Stimulated activated CD8-positive, alpha-beta memory T cell treated with anti-CD3 and anti-CD28 coated beads, Interleukin-12 subunit alpha, Interleukin-12 subunit beta, amount 100 ng/mL, for 4 hours (primary cell): Measurements from ENCODE around the gene IFI27L1.

ENCODE experiments used
- DNase-seq: peaks from one replicate; pipeline ENCODE4 v3.0.0-alpha.2; 2020; ENCODE audit warnings: low read depth

IFI27L1 gene

DNA sequence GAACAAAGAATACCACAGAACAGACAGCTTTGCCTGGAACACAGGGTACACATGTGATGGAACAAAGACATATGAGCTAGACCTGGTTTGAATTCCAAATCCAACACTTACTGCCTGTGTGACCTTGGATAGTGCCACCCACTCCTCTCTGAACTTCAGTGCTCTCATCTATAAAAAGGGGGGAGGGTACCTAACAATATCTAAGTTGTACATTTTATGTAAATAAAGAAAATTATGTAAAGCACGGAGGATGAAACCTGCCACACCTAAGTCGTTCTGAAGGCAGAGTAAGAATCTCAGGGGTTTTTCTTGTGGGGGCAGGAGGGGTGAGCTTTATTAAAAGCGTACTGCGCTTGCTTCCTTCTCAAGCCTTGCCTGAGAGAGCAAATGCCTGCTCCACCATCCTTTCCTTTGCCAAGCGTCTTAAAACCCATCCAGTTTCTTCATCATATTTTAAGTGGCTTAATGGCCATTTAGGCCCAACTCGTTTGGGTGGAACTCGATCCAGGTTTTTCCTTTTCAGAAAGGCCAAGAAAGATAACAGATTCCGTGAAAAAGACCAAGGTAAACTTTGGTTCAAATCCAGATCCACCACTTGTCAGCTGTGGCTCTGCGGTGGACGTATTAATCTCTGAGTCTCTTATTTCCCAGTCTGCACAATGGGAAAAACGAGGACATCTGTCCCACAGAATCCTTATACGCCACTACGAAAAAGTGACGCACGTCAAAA lies 1.1 kb upstream of the IFI27L1 start:
- no peak for DNase-seq

DNA sequence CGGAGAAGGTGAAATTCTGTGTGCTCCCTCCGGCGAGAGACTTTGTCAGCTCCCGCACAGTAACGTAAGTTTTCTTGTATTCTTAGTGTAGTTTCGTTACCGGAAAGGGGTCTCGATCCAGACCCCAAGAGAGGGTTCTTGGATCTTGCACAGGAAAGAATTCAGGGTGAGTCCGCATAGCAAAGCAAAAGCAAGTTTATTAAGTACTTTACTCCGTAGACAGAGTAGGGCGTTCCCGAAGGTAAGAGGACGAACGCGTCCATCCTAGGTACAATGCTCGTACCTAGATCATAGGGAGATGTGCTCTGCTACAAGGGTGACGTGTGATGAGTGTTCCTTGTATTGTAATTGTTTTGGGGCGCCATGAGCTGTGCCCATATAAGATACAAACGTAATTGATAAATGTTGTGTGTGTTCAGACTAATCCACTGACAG lies 293 bp downstream of the IFI27L1 start:
- no peak for DNase-seq

DNA sequence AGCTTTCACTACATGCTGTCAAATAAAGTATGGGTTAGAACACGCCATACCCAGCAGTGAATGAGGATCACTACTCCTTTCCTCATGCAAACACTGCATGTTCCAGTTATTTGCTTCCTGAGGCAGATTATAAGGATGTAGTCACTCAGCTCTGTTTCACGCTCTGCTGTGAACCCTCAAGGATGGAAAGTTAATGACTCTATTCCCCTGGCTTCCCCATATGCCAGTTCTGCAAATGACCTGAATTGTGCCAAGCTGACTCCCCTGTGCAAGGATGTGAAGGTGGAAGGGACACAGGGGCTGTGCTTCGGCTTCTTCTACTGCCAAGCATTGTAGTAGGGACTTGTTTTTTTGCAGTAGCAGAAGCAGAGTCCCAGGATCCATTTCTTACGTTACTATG lies 6.8 kb downstream of the IFI27L1 start:
- DNase-seq, result no peak

DNA sequence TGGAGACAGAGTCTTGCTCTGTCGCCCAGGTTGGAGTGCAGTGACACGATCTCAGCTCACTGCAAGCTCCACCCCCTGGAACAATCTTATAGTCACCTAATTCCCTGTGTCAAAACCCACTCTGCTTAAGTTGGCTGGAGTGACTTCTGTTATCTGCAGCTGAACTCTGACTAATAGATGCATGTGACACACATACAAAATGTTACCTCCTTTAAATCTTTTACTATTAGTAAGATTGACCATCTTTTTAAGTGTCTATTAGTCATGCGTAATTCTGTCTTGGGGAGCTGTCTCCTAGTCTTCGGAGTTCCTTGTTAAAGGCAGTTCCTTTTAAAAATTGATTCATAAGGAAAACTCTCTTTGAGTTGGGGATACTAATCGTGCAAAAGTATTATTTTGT lies 7.4 kb downstream of the IFI27L1 start:
- no peak for DNase-seq

DNA sequence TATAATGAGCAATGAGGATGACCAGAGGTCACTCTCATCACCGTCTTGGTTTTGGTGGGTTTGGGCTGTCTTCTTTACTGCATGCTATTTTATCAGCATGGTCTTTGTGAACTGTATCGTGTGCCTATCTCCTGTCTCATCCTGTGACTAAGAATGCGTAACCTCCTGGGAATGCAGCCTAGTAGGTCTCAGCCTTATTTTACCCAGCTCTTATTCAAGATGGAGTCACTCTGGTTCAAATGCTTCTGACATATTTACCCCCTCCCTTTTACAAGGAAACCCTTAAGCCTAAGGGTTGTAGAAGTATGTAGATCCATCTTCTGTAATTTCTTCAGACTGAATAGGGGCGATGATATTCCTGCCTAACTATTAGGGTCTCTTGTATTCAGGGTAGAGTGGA lies 8.4 kb downstream of the IFI27L1 start:
- DNase-seq, result no peak

DNA sequence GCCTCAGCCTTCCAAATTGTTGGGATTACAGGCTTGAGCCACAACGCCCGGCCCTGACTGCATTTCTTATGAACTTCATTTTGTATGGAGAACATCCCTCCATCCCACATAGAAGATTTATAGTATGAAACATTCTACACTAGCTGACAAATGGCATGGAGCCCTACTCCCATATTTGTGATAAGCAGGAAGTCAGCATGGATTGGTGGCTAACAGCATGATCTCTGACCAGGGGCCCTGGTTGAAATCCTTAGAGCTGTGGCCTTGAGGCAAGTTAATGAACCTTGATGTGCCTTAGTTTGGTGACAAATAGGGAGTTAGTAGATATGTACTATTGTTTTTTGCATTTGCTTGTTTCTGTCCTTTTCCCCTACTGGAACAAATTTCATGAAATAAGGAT lies 12.3 kb downstream of the IFI27L1 start:
- no peak for DNase-seq

DNA sequence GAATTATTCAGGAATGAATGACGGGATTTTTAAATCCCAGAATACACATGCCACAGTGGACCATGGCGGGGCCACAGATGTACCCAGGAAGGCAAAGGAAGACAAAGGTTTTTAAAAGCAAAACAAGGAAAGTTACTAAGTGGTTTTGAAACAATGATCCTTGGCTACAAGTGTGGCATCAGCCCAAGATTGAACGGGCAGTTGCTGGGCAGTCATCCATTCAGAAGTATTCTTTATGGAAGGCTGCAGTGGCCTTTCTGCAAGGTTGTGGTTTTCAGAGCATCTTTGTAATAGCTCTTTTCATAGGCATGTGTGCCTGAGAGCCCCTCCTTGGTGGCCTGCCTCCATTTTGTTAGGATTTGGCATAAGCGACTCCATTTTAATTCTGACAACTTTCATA lies 16.0 kb downstream of the IFI27L1 start:
- DNase-seq, result no peak

DNA sequence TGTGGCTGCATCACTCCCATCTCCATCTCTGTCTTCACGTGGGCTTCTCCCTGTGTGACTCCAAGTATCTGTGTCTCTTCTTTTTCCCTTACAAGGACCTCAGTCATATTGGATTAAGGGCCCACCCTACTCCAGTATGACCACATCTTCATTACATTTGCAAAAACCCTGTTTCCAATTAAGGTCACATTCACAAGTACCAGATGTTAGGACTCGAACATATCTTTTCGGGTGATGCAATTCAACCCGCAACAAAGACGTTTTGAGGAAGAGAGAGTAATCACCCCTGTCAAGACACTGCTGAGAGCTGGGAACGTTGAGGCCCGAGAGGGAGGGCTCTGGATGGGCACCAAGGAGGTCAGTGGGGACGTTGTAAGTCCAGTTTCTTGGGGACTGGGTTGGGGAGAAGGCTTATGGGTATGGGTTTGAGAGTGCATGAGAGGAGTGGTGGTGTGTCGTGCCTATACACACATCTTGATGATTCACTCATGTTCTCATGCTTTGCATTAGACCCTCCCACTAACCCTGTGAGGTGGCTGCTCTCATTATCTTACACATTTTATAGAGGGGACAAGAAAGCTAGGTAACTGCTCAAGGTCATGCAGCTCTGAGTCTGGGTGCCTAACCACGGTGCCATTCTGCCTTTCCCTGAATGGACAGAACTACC lies 17.3 kb downstream of the IFI27L1 start:
- DNase-seq, result no peak

DNA sequence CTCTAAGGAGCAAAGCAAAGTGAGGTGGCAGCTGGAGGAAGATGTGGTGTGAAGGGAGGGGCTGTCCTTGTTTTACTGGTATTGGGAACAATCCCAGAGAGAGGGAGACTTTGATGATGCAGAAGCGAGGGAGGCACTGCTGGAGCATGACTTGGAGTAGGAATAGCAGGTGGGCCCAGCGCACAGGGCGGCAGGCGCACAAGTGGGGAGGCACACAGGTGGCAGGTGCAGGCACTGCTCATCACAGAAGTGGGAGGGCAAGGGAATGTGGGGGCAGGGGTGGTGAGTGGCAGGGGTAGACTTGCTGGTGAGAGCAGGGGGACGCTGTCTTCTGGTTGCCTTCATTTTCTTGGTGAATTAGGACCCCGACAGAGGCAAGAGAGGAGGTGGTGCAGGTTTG lies 17.9 kb downstream of the IFI27L1 start:
- DNase-seq, result no peak

DNA sequence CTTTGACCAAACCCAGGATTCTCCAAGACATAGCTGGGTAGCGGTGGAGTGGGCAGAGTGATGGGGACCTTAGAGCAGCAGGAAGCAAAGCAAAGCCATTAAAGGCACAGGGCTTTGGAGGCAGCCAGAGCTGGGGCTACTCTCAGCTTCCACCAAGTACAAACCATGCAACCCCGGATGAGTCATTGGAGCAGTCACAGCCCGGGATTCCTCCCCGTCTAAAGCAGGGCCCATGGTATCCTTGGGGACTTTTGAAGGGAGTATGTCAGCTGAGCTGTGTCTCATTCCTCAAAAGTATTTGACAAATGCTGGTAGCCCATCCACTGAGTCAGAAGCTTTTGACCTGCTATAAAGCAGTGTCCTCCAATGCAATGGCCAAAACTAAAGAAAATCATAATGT lies 19.7 kb downstream of the IFI27L1 start:
- DNase-seq, result no peak

DNA sequence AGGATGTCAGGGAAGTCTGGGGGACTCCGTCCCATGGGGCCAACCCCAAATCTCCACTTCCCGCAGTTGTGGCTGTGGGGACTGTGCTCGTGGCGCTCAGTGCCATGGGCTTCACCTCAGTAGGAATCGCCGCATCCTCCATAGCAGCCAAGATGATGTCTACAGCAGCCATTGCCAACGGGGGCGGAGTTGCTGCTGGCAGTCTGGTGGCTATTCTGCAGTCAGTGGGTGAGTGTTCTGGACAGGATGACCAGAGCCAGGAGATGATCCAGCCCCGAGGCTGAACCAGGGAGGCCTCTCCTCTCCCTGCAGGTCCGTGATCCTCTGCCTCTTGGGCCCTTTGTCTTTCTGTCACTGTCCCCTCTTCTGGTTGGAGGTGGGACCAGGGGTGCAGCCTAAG lies 20.6 kb downstream of the IFI27L1 start:
- DNase-seq, result no peak

DNA sequence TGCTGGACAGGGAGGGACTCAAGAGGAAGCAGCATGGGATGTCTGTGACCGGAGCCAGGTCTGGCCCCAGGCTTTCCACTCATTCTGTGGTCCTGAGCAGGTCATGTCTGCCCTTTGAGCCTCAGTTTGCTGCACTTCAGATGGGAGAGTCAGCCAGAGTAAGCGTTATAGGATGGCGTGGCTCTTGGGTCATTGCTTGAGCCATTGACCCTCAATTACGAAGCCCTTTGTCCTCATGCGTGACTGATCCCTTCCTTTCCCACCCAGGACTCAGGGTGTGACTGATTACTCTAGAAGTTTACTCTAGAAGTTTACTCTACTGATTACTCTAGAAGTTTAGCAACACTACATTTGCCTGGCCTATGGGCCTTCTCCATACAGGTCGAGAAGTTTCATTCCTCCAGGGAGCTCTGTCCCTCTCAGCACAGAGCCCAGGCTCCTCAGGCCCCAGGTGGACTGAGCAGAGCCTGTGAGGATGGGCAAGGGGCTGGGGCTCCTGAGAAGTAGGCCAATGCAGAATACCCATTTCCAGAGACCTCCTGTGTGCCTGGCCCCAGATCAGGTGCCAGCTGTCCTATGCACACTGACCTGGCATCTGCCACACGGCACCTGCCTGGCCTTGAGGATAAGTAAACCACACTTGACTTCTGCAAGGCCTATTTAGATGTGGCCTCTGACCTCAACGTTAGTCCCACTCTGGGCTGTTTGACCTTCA lies 21.8 kb downstream of the IFI27L1 start:
- DNase-seq, result no peak

DNA sequence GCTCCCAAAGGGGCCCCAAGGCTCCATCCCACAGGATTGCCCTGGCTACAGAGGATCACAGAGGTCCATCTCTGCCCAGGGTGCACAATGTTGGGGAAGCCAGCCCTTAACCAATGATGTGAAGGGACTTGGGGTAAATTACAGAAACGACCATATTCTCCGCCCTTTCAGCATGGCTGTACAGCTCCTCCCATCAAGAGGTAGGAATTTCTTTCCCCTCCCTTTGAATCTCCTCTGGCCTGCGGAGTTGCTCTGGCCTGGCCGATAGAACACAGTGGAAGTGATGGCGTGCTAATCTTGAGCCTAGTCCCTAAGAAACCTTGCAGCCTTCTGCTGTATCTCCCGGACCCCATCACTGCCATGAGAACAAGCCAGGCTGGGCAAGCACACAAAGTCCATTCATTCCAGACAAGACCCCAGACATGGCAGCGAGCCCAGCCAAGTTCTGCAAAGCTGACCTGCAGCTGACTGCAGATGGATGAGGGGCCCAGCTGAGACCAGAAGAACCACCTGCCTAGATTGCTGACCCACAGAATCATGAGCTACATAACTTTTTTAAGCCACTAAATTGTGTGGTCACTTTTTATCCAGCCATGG lies 22.5 kb downstream of the IFI27L1 start:
- no peak for DNase-seq

DNA sequence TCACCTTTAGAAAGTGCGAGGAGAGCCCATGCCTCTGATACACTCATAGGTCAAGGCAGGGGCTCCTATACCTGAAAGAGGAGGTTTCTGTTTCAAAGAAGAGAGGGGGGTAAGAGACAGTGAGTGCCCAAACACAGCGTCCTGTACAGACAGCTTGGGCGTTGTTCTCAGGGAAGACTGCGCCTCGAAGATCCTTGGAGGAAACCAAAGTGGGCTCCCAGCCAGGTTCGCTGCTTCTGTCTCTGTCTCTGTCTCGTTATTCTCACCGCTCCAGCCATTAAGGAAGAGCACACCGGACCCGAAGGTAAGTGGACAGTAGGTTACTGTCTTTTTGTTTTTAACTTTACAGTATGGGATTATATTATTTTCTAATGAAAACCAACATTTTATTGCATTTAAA lies 23.6 kb downstream of the IFI27L1 start:
- no peak for DNase-seq

DNA sequence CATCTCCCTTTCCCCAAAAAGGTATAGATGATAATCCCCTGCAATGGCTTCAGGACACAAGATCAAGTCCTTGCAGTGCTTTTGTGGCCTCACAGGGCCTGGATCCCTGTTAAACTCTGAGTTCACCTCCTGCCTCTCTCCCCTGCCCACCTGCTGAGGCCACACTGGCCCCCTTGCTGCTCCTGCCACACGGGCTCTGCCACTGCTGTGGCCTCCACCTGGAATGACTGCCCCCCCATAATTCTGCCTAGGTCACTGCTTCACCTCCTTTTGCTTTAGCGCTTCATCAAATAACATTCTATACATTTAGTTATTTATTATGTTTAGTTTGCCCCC lies 28.8 kb downstream of the IFI27L1 start:
- no peak for DNase-seq

DNA sequence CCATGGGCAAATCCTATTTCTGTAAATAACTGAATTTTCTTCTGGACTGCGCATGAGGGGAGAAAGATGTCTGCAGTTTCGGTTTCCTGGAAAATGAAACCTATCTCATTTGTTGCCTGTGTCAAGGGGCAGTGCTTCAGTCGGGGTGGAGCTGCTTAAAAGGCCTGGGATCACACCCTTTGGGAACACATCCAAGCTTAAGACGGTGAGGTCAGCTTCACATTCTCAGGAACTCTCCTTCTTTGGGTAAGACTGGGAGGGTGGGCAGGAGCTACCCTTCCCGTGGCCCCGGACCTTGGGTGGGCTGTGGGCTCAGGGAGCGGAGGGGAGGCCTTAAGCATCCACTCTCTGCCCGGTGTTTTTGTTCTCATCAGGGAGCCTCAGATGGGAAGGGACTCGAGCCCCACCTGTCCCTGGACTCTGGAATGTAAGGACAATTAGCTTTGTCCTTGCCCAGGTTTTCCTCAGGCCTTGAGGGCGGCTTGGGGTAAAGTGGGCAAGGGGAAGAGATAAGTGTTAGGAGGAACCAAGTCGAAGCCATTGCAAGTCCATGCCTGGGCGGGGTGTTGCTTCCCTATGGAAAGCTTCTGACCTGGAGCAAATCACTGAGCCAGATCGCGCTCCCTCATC lies 29.6 kb downstream of the IFI27L1 start, which contains the start of gene IFI27:
Gene IFI27 (plus strand): TSS at position 185 of the 630 bp plus-strand sequence.
- no peak for DNase-seq

DNA sequence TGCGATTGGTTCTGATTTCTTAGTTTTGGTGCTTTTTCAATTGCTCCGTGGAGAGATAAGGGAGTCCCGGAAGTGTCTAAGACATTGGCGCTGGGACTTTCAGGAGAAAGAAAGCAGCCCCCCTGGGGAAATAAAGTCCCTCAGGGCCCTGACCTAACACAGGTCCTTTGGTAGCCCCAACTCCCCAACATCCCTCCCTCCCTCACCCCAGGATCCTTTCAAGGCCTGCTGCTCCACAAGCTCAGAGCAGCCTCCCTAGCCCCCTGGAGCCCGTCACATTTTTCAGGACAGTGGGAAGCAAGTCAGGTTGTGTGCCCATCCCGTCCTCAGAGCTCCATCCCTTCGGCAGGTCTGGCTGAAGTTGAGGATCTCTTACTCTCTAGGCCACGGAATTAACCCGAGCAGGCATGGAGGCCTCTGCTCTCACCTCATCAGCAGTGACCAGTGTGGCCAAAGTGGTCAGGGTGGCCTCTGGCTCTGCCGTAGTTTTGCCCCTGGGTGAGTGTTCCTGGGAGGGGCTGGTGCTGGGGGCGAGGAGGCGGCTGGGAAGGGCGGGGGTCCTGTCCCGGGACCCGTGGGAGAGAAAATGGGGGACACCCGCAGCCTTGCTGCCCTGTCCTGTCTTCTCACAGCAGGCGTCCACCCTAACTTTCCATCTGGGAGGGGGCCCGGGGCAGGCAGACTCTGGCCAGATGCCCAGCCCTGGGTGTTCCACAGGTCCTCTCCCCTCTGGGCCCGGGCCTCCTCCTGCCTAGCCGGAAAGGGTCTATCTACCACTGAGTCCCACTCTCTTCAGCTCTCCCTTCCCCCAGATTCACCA lies 30.4 kb downstream of the IFI27L1 start:
- no peak for DNase-seq

DNA sequence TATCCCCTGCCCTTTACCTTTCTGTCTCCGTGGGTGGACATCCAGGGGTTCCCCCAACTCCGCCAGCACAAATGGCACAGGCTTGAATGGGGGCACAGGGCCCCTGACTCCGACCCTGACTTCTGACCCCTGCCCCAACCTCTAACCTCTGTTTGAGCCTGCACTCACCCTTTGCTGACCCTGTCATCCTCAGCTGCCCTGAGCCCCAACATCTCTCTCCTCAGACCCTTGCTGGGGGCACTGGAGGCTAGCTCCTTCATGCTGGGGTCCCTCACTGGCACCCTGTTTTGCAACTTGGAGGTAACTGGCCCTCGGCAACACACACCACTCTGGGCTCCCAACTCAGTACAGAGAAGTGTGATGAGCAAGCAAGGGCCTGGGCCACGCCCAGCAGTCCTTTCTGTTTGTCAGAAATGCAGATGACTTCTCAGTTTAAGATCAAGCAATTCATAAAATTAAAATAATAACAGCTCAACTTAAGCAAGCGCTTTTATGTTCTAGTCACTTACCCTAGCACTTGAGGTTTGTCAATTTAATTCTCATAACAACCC lies 31.5 kb downstream of the IFI27L1 start:
- no peak for DNase-seq

DNA sequence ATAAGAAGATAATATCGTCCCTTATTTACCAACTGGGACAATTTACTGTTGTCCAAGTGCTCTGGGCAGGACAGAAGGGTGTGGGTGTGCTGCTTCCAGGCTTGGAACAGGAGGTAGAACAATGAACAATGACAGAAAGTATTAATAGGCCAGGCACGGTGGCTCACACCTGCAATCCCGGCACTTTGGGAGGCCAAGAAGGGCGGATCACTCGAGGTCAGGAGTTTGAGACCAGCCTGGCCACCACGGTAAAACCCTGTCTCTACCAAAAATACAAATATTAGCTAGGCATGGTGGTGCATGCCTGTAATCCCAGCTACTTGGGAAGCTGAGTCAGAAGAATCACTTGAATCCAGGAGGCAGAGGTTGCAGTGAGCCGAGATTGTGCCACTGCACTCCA lies 32.0 kb downstream of the IFI27L1 start:
- no peak for DNase-seq

DNA sequence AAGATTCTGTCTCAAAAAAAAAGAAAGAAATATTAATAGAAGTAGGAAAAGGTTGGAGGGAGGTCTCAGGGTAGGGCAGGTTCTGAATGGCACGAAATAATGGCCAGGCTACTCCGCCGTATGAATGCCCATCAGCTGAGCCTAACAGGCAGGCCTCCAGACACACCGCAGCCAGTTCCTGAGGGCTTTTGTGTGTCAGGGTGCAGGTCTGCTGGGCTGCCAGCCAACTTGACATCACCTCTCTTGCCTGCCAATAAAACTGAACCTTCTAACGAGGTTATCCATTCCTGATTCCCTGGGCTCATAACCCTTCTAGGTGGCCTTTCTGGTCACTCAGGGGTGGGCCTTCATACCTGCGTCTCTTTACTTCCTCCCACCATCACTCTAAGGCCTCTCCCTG lies 32.4 kb downstream of the IFI27L1 start:
- no peak for DNase-seq

DNA sequence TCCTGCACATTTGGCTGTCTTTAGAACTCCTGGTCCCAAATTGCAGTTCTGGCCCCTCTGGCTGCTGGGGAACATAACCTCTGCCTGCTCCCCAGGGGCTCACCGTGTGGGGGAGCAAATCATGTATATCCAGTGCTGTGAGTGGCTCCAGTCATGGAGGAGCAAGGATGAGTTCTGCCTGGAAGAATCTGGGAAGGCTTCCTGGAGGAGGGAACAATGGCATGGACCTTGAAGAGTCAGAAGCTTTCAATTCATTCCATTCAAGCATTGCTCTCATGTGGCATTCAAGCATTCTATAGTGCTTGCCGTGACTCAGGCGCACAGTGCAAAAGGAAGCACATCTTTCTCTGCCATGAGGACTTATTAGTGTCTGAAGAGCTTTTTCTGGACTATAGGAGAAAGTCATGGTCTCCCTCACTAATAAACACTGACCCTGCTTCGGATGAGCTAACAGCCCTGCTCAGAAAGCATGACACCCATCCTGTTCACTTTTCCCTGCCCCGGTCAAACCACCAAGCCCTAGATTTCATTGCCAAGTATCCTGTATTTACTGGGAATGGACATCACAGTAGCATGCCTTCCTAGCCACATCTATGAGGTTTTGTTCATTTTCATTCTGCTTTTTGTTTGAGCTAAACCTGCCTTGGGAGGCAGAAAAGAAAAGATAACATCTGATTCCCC lies 32.9 kb downstream of the IFI27L1 start:
- no peak for DNase-seq
